ENCODE results near the gene MRPL51. TPM values are rescaled to one million over a fixed set of nuclear protein-coding genes. Genes with fewer than 3 reads are reported as not detected.

Gene MRPL51
- total and polyA plus RNA-seq, 5 donors = 180 to 233 (median 196) TPM

DNA sequence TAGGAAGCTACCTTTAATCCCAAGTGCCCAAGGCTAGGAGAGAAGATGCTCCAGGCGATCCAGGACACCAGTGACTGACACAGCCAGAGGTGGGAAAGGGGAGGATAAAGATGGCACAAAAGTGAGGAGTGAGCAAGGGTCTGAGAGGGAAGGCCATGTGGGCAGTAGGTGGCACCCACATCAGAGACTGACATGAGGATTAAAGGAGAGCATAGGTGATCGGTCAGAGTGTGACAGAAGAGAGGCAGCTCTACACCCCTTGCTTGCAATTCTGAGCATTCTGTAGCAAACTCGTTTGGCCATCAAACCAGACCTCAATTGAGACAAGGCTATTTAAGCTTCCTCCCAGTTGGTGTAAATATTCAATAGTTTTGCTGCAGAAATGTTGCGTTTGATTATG is 49.0 kb downstream of the MRPL51 start:
- Histone ChIP-seq H3K4me1 (ENCODE audit: control insufficient read depth, insufficient read depth, low read length) (no peaks in the 10 kb centered on the region), H3K4me3 (ENCODE audit: low read length) (no peak overlapping the region), H3K9me3 (ENCODE audit: control insufficient read depth, low read length) (no peaks in the 10 kb centered on the region), H3K27me3 (ENCODE audit: control insufficient read depth, insufficient read depth) (no peaks in the 10 kb centered on the region), H3K27ac (ENCODE audit: low read length) (no peak overlapping the region)
- ATAC-seq = no peak
- 78% methylated on average over 4 of the region's 4 CpGs for WGBS
- DNase-seq = no peak
- intact Hi-C loops (cut with DNase I) = no loop called here

GRCh38 chr12:6443361-6443983 is 49.6 kb downstream of the MRPL51 start:
- Histone ChIP-seq H3K9me3 (ENCODE audit: control insufficient read depth, low read length) (no peaks in the 10 kb centered on the region), H3K4me3 (ENCODE audit: low read length) (no peak overlapping the region), H3K27ac (ENCODE audit: low read length) (no peak overlapping the region), H3K4me1 (ENCODE audit: control insufficient read depth, insufficient read depth, low read length) (no peaks in the 10 kb centered on the region), H3K27me3 (ENCODE audit: control insufficient read depth, insufficient read depth) (no peaks in the 10 kb centered on the region)
- no peak for ATAC-seq
- 57% methylated on average over 9 of the region's 9 CpGs for WGBS
- intact Hi-C loops (cut with DNase I) = no loop called here
- DNase-seq = no peak

DNA sequence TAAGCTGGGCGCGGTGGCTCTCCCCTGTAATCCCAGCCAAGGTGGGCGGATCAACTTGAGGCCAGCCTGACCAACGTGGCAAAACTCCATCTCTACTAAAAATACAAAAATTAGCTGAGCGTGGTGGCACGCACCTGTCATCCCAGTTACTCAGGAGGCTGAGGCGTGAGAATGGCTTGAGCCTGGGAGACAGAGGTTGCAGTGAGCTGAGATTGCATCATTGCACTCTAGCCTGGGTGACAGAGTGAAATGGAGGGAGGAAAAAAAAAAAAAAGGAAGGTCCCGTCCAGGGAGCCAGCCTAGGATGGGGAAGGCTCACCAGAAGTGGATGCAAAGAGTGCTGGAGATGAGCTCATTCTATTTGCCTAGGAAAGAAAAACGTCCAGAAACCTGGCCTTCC is 50.2 kb downstream of the MRPL51 start:
- H3K4me1 ChIP-seq (ENCODE audit: control insufficient read depth, insufficient read depth, low read length) = no peaks in the 10 kb centered on the region
- DNase-seq = no peak
- no peak overlapping the region for H3K4me3 ChIP-seq (ENCODE audit: low read length)
- no peak for ATAC-seq
- 76% methylated on average over 9 of the region's 9 CpGs for WGBS
- H3K27ac ChIP-seq (ENCODE audit: low read length) = no peak overlapping the region
- no peaks in the 10 kb centered on the region for H3K27me3 ChIP-seq (ENCODE audit: control insufficient read depth, insufficient read depth)
- H3K9me3 ChIP-seq (ENCODE audit: control insufficient read depth, low read length) = no peaks in the 10 kb centered on the region
- intact Hi-C loops (cut with DNase I) = no loop called here

Other genes with a start within 250 kb of the MRPL51 start
- under 1 TPM in 1 of 4 donors, not detected in 3; 0.64 TPM for gene PLEKHG6, start 182.6 kb downstream of the MRPL51 start, total RNA-seq
- 1.5 TPM for gene PLEKHG6, start 182.6 kb downstream of the MRPL51 start, polyA plus RNA-seq
- 100 to 1,000 TPM in 1 of 4 donors, 10 to 100 TPM in 3; 65.6 to 103 (median 75.9) TPM for gene TNFRSF1A, start 151.2 kb downstream of the MRPL51 start, total RNA-seq
- 41.3 TPM for gene TNFRSF1A, start 151.2 kb downstream of the MRPL51 start, polyA plus RNA-seq
- gene SCNN1A, start 117.7 kb downstream of the MRPL51 start, total RNA-seq = under 1 TPM; 0.08 to 0.80 (median 0.50) TPM
- 0.23 TPM for gene SCNN1A, start 117.7 kb downstream of the MRPL51 start, polyA plus RNA-seq
- gene LTBR, start 109.1 kb downstream of the MRPL51 start, total RNA-seq = 10 to 100 TPM; 37.6 to 54.2 (median 40.3) TPM
- gene LTBR, start 109.1 kb downstream of the MRPL51 start, polyA plus RNA-seq = 30.8 TPM
- gene CD27, start 48.3 kb downstream of the MRPL51 start, total RNA-seq = under 1 TPM in 3 of 4 donors, not detected in 1; 0.29 to 0.80 (median 0.33) TPM
- gene CD27, start 48.3 kb downstream of the MRPL51 start, polyA plus RNA-seq = 0.27 TPM
- 10 to 100 TPM; 14.2 to 19.5 (median 17.1) TPM for gene TAPBPL, start 41.2 kb downstream of the MRPL51 start, total RNA-seq
- gene TAPBPL, start 41.2 kb downstream of the MRPL51 start, polyA plus RNA-seq = 17.2 TPM
- 1 to 10 TPM; 3.6 to 9.0 (median 6.1) TPM for gene VAMP1, start 22.6 kb downstream of the MRPL51 start, total RNA-seq
- 4.7 TPM for gene VAMP1, start 22.6 kb downstream of the MRPL51 start, polyA plus RNA-seq
- gene NCAPD2, start 840 bp upstream of the MRPL51 start, total RNA-seq = 10 to 100 TPM; 13.5 to 16.8 (median 14.6) TPM
- 5.7 TPM for gene NCAPD2, start 840 bp upstream of the MRPL51 start, polyA plus RNA-seq
- gene GAPDH, start 41.3 kb upstream of the MRPL51 start, total RNA-seq = 1,000 to 10,000 TPM; 3,735 to 4,618 (median 3,904) TPM
- gene GAPDH, start 41.3 kb upstream of the MRPL51 start, polyA plus RNA-seq = 4,983 TPM
- gene IFFO1, start 62.8 kb upstream of the MRPL51 start, total RNA-seq = 10 to 100 TPM; 15.1 to 23.6 (median 19.1) TPM
- gene IFFO1, start 62.8 kb upstream of the MRPL51 start, polyA plus RNA-seq = 15.7 TPM
- 10 to 100 TPM; 15.1 to 27.5 (median 16.5) TPM for gene NOP2, start 75.0 kb upstream of the MRPL51 start, total RNA-seq
- 9.6 TPM for gene NOP2, start 75.0 kb upstream of the MRPL51 start, polyA plus RNA-seq
- gene CHD4, start 114.1 kb upstream of the MRPL51 start, total RNA-seq = 100 to 1,000 TPM; 138 to 165 (median 153) TPM
- 142 TPM for gene CHD4, start 114.1 kb upstream of the MRPL51 start, polyA plus RNA-seq
- gene LPAR5, start 142.7 kb upstream of the MRPL51 start, total RNA-seq = 1 to 10 TPM; 1.1 to 2.6 (median 2.0) TPM
- 0.86 TPM for gene LPAR5, start 142.7 kb upstream of the MRPL51 start, polyA plus RNA-seq
- 1 to 10 TPM; 1.0 to 2.1 (median 1.1) TPM for gene ACRBP, start 154.2 kb upstream of the MRPL51 start, total RNA-seq
- 0.50 TPM for gene ACRBP, start 154.2 kb upstream of the MRPL51 start, polyA plus RNA-seq
- 10 to 100 TPM; 18.3 to 31.2 (median 30.2) TPM for gene ING4, start 169.9 kb upstream of the MRPL51 start, total RNA-seq
- gene ING4, start 169.9 kb upstream of the MRPL51 start, polyA plus RNA-seq = 27.0 TPM
- gene ZNF384, start 196.1 kb upstream of the MRPL51 start, total RNA-seq = 10 to 100 TPM; 32.9 to 35.0 (median 33.8) TPM
- gene ZNF384, start 196.1 kb upstream of the MRPL51 start, polyA plus RNA-seq = 23.5 TPM
- under 1 TPM in 3 of 4 donors, not detected in 1; 0.29 to 0.99 (median 0.80) TPM for gene PIANP, start 207.6 kb upstream of the MRPL51 start, total RNA-seq
- gene PIANP, start 207.6 kb upstream of the MRPL51 start, polyA plus RNA-seq = 0.18 TPM
- gene COPS7A, start 230.8 kb upstream of the MRPL51 start, total RNA-seq = 10 to 100 TPM; 60.3 to 71.0 (median 65.9) TPM
- gene COPS7A, start 230.8 kb upstream of the MRPL51 start, polyA plus RNA-seq = 71.8 TPM